CD4-positive, alpha-beta T cell treated with Interleukin-10 for 1 hour (primary cell): ENCODE data around the gene CD63.
A peak's percentile ranks its signal among the peaks of the same experiment; 100 is the strongest.
"Not testable (repeated sequence)": the region's sequence is repeated elsewhere in the genome, so short reads cannot be mapped to it uniquely, and the experiment has no call there.

ENCODE experiments used
- DNase-seq: peaks from one replicate; pipeline ENCODE4 v3.0.0-alpha.2; 2020

CD63 gene, protein sequence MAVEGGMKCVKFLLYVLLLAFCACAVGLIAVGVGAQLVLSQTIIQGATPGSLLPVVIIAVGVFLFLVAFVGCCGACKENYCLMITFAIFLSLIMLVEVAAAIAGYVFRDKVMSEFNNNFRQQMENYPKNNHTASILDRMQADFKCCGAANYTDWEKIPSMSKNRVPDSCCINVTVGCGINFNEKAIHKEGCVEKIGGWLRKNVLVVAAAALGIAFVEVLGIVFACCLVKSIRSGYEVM

GRCh38 chr12:55728939-55729818 is at the start of gene CD63:
Gene CD63 (minus strand): TSS chr12:55729009. CDS start chr12:55728341, 668 bp downstream.
- peak; percentile 68 for DNase-seq

DNA sequence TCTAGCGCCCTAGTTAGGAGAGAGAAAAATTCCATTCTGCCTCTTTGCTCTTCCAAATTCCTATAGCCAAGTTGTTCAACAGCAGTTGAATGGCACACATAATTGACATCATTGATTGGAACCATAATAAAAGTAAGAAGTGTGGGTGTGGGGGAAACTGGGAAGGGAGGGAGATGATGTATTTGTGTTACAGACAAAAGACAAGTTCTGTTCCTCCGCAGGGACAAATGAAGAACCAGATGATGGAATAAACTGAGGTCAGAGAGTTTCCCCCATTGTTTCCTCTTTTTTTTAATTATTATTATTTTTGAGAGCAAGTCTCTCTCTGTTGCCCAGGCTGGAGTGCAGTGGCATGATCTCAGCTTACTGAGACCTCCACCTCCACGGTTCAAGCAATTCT is 49.0 kb upstream of the CD63 start:
- no peak for DNase-seq

DNA sequence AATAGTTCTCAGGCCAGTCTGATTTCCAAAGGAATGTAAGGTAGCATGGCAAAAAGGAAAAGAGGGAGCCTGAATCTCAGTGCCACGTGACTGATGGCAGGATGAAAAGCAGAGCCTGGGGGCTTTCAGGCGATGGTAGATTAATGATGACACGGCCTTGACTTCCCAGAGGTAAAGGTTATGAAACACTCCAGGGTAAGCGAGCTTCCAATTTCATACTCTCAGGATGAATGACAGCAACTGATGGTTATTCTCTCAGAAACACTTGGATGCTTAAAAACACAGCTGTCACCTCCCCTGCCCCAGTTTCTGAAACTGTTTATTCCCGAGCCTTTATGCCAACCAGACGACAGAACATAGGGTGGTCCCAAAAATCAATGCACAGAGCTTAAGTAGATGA is 42.9 kb upstream of the CD63 start:
- DNase-seq = no peak

DNA sequence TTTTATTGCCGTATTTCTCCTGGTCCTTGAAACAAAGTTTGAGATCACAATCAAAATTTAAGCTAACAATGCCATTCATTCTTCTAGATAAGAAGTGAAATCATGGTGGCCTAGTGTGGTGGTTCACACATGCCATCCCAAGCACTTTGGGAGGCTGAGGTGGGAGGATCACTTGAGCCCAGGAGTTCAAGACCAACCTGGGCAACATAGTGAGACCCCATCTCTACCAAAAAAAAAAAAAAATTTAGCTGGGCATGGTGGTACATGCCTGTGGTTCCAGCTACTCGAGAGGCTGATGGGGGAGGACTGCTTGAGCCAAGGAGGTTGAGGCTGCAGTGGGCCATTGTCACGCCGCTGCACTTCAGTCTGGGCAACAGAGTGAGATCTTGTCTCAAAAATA is 38.3 kb upstream of the CD63 start:
- no peak for DNase-seq

DNA sequence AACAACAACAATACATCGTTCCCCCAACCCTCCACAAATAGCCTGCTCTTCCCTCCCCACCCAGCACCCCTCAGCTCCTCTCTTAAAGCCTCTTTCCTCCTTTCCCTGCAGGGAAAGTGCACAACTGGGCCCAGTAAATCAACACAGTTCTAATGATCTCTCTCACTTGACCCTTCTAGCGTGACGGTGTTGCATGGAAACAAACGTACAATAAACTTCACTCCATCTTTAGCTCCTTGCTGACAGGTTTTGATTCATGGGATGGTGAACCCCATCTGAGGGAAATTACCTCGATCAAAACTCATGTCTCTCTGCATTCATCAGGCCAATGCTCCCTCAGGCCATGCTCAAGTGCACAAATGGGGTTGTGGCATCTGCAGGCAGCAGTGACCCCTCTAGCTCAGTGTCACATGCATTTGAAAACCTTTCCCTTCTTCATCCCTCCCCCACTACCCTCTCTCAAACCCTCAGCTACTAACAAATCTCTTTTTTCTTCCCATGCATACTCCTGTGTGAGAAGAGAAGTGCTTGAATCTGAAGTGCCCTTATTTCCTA is 37.0 kb upstream of the CD63 start:
- no peak for DNase-seq

GRCh38 chr12:55762646-55763045 is 33.8 kb upstream of the CD63 start:
- no peak for DNase-seq

DNA sequence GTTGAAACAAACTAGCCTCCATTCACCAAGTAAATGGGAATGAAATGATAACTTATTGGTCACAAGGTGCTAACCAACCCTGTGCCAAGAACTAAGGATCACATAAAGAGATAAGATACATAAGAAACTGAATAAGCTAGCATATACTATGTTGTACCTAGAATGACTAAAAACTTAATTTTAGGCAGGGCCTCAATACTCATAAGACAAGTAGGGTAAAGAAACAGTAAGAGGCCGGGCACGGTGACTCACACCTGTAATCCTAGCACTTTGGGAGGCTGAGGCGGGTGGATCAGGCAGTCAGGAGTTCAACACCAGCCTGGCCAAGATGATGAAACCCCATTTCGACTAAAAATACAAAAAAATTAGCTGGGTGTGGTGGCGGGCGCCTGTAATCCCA is 31.9 kb upstream of the CD63 start:
- DNase-seq = no peak

DNA sequence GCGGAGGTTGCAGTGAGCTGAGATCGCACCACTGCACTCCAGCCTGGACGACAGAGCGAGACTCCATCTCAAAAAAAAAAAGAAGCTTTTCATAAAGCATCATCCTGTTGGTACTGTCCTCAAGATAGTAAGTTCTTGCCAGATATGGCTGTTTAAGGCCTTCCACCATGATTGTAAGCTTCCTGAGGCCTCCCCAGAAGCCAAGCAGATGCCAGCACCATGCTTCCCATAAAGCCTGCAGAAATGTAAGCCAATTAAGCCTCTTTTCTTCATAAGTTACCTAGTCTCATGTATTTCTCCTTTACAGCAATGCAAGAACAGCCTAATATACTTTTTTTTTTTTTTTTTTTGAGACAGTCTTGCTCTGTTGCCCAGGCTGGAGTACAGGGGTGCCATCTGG is 29.8 kb upstream of the CD63 start:
- not testable (repeated sequence) for DNase-seq

DNA sequence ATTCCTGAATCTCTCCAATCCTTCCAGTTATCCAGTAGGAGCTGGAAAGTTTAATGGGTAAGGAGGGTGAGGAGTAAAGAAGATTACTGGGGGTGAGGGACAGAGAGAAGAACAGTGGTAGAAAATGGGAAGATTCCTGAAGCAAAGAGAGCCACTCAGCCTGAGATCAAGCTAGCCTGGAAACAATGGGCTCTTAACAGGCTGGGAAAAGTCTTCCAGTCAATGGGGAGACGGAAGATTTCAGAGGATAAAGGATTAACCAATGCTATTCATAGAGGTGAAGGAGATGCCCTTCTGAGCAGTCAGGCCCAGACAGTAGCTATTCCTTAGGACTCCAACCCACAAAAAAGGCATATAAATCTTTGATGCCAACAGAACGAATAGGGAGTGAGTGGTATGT is 28.9 kb upstream of the CD63 start:
- no peak for DNase-seq

GRCh38 chr12:55755246-55755645 is 26.4 kb upstream of the CD63 start:
- no peak for DNase-seq

GRCh38 chr12:55748230-55748993 is 19.6 kb upstream of the CD63 start:
- no peak for DNase-seq

DNA sequence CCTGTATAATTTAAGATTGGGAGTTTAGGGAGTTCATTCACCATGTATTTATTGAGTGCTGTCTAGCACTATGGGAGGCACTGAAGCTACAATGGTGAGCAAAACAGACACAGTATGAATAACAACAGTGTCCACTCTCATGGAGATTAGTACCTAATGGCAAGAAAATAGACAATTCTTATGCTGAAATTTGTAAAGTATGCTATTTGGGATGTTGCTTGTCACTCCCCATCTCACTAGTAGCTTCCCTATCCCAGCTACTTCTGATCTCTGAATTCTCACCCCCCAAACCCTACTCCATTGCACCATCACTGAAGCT is 18.1 kb upstream of the CD63 start:
- DNase-seq = no peak

GRCh38 chr12:55746174-55746912 is 17.5 kb upstream of the CD63 start:
- DNase-seq = no peak

GRCh38 chr12:55745361-55746173 is 16.8 kb upstream of the CD63 start:
- no peak for DNase-seq

DNA sequence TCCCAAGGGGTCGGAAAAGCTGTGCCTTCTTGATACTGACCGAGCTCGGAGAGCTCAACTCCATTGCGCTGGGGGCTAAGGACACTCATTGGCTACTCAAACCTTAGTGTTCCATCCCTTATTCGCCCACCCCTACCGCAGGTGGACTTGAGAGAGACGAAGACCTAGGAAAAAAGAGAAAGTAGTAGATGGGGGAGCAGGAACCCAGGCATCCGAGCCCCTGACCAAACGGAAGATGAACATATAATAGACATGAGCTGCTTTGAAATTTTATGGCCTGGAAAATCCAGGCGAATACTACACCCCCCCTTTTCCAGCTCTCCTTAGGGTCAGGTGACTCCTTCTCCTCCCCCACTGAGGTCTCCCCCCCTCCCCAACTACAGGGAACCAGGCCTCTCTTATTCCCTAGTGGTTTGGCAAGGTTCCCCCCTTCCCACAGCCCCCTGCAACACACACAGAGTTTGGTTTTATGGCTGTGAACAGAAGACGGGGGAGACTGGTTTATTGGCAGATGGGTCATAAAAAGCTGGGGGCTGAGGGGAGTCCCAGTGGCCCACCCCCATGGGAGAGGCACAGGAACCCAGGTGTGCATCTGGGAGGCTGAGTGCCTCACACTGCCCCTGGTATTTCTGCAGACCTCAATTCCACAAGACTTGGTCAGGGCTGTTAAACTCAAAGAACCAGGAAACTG is 15.7 kb upstream of the CD63 start:
- no peak for DNase-seq

GRCh38 chr12:55743406-55744339 is 14.9 kb upstream of the CD63 start:
- peak; percentile 53 for DNase-seq

DNA sequence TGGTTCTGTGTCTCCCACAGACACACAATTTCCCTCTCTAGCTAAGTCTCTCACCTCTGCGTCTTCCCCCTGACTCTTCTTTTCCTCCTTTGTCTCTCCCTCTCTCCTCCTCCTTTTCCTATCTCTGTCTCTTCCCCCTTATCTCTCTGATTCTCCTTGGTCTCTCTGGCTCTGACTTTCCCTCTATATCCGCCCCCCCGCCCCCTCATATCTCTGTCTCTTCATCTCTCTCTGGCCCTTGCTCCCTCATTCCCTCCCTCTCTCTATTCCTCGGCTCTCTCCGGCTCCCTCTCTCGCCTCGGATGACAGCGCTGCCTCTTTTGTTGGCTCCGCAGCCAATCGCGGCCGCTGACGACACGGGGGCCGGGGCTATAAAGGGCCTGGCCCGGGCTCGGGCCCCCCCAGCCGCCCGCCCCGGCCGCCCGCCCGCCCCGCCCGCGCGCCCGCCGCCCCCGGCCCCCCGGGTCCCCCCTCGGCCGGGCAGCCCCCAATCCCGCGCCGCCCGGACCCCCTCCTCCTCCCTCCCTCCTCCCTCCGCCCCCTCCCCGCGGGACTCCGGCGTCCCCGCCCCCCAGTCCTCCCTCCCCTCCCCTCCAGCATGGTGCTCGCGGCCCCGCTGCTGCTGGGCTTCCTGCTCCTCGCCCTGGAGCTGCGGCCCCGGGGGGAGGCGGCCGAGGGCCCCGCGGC is 14.1 kb upstream of the CD63 start, which contains the start of gene GDF11:
TSS of gene GDF11 (plus strand) at position 404 of the 687 bp plus-strand sequence. CDS start at position 599, 195 bp downstream.
- DNase-seq = peak; percentile 83

- DNase-seq = no peak
These were observed 13.3 kb upstream of the CD63 start for GRCh38 chr12:55741931-55742680.

GRCh38 chr12:55739025-55739378 is 10.2 kb upstream of the CD63 start:
- no peak for DNase-seq
